HL-60 (cell line): ENCODE measurements around the gene C1orf105.

ENCODE experiments used
- CTCF ChIP-seq: IDR thresholded peaks from one replicate; pipeline ENCODE4 v1.5.1; 2011; ENCODE audit warnings: low read length, control low read depth, inconsistent platforms; ENCODE audit not compliant: insufficient read depth
- GABPA ChIP-seq: IDR thresholded peaks from 2 replicates; pipeline ENCODE4 v1.6.1; 2012; ENCODE audit warnings: low read depth
- POLR2AphosphoS5 ChIP-seq: IDR thresholded peaks from 2 replicates; pipeline ENCODE4 v1.6.1; 2012; ENCODE audit warnings: low read depth
- SPI1 ChIP-seq: IDR thresholded peaks from 2 replicates; pipeline ENCODE4 v1.6.1; 2012; ENCODE audit warnings: low read depth, mild to moderate bottlenecking, borderline replicate concordance
- TF ChIP-seq, protein P1 (sequence below): IDR thresholded peaks from 2 replicates; pipeline ENCODE4 v1.6.1; 2012; ENCODE audit warnings: low read depth; ENCODE audit not compliant: insufficient replicate concordance

- no peak for TF ChIP-seq CTCF
- TF ChIP-seq, protein P1, sequence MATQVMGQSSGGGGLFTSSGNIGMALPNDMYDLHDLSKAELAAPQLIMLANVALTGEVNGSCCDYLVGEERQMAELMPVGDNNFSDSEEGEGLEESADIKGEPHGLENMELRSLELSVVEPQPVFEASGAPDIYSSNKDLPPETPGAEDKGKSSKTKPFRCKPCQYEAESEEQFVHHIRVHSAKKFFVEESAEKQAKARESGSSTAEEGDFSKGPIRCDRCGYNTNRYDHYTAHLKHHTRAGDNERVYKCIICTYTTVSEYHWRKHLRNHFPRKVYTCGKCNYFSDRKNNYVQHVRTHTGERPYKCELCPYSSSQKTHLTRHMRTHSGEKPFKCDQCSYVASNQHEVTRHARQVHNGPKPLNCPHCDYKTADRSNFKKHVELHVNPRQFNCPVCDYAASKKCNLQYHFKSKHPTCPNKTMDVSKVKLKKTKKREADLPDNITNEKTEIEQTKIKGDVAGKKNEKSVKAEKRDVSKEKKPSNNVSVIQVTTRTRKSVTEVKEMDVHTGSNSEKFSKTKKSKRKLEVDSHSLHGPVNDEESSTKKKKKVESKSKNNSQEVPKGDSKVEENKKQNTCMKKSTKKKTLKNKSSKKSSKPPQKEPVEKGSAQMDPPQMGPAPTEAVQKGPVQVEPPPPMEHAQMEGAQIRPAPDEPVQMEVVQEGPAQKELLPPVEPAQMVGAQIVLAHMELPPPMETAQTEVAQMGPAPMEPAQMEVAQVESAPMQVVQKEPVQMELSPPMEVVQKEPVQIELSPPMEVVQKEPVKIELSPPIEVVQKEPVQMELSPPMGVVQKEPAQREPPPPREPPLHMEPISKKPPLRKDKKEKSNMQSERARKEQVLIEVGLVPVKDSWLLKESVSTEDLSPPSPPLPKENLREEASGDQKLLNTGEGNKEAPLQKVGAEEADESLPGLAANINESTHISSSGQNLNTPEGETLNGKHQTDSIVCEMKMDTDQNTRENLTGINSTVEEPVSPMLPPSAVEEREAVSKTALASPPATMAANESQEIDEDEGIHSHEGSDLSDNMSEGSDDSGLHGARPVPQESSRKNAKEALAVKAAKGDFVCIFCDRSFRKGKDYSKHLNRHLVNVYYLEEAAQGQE = no peak
- TF ChIP-seq POLR2AphosphoS5 = no peak
- no peak for TF ChIP-seq GABPA
- no peak for TF ChIP-seq SPI1
Observed at GRCh38 chr1:172414331-172414730, 6.2 kb upstream of the C1orf105 start.
